Body of pancreas (tissue), 4 donors: ENCODE results near the gene TEAD1. TPM values are rescaled to one million over a fixed set of nuclear protein-coding genes. Genes with fewer than 3 reads are reported as not detected.

Experiments
- ATAC-seq: fragments of 150-250 bp; one replicate; pipeline ENCODE4 v1.9.1; 2016
- DNase-seq, 4 donors: peaks; one replicate each; pipeline ENCODE4 v3.0.0-alpha.2; 2019
- H3K27ac ChIP-seq, 4 donors: fragments of 200-600 bp; sonication (generic); 1 replicate in 3 of 4; 2 replicates in 1 of 4; pipeline versions ENCODE4 v1.5.1 to v1.6.1; 2016 to 2019; ENCODE audit warnings: mild to moderate bottlenecking in 1 of 4, mixed read lengths in 1 of 4, moderate library complexity in 1 of 4
- H3K27me3 ChIP-seq, 2 donors: fragments of 200-600 bp; sonication (generic); one replicate each; pipeline ENCODE4 v1.6.0; 2016; ENCODE audit warnings: mild to moderate bottlenecking in 1 of 2
- H3K36me3 ChIP-seq, 2 donors: fragments of 200-600 bp; sonication (generic); replicated peaks in 1 of 2; 2 replicates each; pipeline ENCODE4 v1.5.1; 2016; ENCODE audit warnings: low read depth in 2 of 2; ENCODE audit not compliant: insufficient read depth in 1 of 2
- H3K4me1 ChIP-seq: fragments of 200-600 bp; sonication (generic); one replicate; pipeline ENCODE4 v1.6.0; 2016
- H3K4me3 ChIP-seq, 2 donors: fragments of 200-600 bp; sonication (generic); 1 replicate in 1 of 2; 2 replicates in 1 of 2; pipeline ENCODE4 v1.5.1; 2016 to 2019
- H3K9me3 ChIP-seq, 3 donors: fragments of 200-600 bp; sonication (generic); 1 replicate in 2 of 3; 2 replicates in 1 of 3; pipeline ENCODE4 v1.5.1; 2016
- POLR2A ChIP-seq, 3 donors: fragments of 450-650 bp; IDR thresholded peaks; one replicate each; pipeline ENCODE4 v1.6.1; 2016; ENCODE audit warnings: antibody characterized with exemption in 3 of 3, mild to moderate bottlenecking in 2 of 3
- WGBS, 2 donors: methylation state at CpG; one replicate each; pipeline ENCODE4 v1.1.5; 2017; 5-methylcytosine and 5-hydroxymethylcytosine counted together
- intact Hi-C: fragments of 100-400 bp; cut with DNase I; formaldehyde crosslinking; loops from one replicate; pipeline ENCODE4 v1.15.1; 2023
- total RNA-seq, 2 donors: library from RNA; depleted of rRNA; stranded (reverse); fragments of >200 nt; gene quantifications; one replicate each; pipeline ENCODE4 v1.1.0, GENCODE V29; 2016
- TF ChIP-seq, protein P1 (sequence below), 7 experiments: fragments of 450-650 bp in 4 of 7; fragments of 200-600 bp in 3 of 7; sonication (generic) in 3 of 7; IDR thresholded peaks; one replicate each; pipeline ENCODE4 v1.5.1; 2016 to 2019; ENCODE audit warnings: antibody characterized with exemption in 7 of 7

TEAD1 gene
- total RNA-seq, 2 donors from 2014 or later, result 36.9 to 55.0 TPM

DNA sequence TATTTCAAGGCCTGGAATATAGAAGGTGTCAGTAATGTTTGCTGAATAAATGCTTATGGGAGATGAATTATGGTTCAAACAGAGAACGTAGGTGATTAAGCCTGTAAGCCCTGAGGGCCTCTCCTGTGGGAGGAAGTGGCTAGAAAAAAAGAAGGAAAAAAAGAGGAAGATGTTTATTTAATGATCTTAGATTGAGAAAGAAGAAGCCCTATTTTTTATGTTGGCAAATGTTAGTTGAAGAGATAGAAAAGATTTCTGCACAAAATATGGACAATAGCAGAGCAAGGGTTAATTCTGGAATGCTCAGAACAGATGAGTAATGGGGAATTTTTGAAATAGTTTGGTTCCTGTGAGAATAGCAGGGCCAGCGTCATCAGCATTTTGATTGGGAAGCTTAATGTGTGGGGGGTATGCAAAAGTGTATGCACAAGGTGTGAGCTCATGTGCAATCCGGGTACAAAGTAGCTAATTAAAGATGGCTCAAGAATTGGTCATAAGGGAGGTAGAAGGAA lies 95.7 kb downstream of the TEAD1 start:
- Histone ChIP-seq H3K9me3 (no peaks in the 10 kb centered on the region), H3K4me1 (peaks cover 4% of the 10 kb centered on the region), H3K27me3 (no peaks in the 10 kb centered on the region), H3K4me3 (no peak overlapping the region), H3K36me3 (no peaks in the 10 kb centered on the region), H3K27ac (peak overlapping the region in 2 of 4 donors; percentile 12 to 56)
- TF ChIP-seq POLR2A (IDR thresholded peaks at IDR 0.05), result no peak
- TF ChIP-seq, protein P1, sequence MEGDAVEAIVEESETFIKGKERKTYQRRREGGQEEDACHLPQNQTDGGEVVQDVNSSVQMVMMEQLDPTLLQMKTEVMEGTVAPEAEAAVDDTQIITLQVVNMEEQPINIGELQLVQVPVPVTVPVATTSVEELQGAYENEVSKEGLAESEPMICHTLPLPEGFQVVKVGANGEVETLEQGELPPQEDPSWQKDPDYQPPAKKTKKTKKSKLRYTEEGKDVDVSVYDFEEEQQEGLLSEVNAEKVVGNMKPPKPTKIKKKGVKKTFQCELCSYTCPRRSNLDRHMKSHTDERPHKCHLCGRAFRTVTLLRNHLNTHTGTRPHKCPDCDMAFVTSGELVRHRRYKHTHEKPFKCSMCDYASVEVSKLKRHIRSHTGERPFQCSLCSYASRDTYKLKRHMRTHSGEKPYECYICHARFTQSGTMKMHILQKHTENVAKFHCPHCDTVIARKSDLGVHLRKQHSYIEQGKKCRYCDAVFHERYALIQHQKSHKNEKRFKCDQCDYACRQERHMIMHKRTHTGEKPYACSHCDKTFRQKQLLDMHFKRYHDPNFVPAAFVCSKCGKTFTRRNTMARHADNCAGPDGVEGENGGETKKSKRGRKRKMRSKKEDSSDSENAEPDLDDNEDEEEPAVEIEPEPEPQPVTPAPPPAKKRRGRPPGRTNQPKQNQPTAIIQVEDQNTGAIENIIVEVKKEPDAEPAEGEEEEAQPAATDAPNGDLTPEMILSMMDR (IDR thresholded peaks at IDR 0.05), result no peak
- intact Hi-C loops, result no loop called here
- ATAC-seq (peak; percentile 74), DNase-seq (peak in 1 of 4 donors; percentile 28)
- 36 to 61% methylated on average over 3 of the region's 3 CpGs for WGBS, 2 donors

DNA sequence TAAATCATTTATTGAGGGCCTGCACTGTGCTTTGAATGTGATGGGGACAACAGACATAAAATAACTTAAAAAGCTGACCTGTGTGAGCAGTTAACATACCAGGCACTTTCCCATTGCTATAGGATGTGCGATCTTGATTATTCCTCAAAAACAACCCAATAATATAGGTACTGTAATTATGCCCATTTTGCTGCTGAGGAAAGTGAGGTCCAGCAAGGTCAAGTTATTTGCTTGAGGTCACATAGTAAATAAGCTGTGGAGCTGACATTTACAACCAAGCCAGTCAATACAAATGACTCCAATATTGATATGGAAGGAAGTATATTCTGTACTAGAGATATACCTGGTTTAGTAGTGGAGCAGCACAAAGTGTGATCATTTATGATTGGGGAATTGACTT lies 96.2 kb downstream of the TEAD1 start:
- H3K27me3 ChIP-seq, result no peaks in the 10 kb centered on the region
- 88 to 95% methylated on average over 1 of the region's 1 CpG for WGBS, 2 donors
- peak overlapping the region in 2 of 4 donors; percentile 28 to 56 for H3K27ac ChIP-seq
- intact Hi-C loops, result no loop called here
- H3K4me1 ChIP-seq, result peaks cover 4% of the 10 kb centered on the region
- H3K4me3 ChIP-seq, result no peak overlapping the region
- ATAC-seq, result no peak
- TF ChIP-seq, protein P1 (IDR thresholded peaks at IDR 0.05), result no peak
- TF ChIP-seq POLR2A (IDR thresholded peaks at IDR 0.05), result no peak
- no peak for DNase-seq
- H3K36me3 ChIP-seq, result no peaks in the 10 kb centered on the region
- no peaks in the 10 kb centered on the region for H3K9me3 ChIP-seq

DNA sequence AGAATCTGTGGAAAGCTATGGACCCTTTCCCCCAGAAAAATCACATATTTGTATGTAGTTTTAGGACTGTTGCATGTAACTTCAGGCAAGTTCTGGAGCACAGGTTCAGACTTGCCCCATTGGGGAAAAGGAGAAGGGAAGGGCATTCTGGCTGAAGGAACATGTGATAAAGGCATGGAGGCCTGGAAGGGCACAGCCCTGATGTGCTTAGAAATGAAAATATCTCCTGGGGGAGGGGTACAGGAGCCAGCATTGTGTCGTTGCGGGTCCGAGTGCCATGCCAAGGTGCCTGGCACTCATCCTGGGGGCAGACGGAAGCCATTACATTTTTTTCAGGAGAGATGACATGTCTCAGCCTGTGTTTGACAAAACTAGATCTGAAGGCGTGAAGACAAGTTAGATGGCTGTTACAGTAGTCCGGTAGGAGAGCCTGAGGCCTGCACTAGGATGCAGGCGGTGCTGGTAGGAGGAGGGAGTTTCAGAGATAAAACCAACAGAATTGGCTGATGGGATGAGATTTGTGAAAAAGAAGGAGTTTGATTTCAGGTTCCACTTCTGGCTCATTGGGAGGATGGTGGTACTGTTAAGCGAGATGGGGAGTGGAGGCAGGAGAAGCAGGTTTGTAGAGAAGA lies 96.9 kb downstream of the TEAD1 start:
- Histone ChIP-seq H3K4me1 (no peaks in the 10 kb centered on the region), H3K27ac (no peak overlapping the region), H3K36me3 (no peaks in the 10 kb centered on the region), H3K4me3 (no peak overlapping the region), H3K27me3 (no peaks in the 10 kb centered on the region), H3K9me3 (no peaks in the 10 kb centered on the region)
- DNase-seq, result no peak
- no peak for ATAC-seq
- TF ChIP-seq, protein P1 (IDR thresholded peaks at IDR 0.05), result no peak
- TF ChIP-seq POLR2A (IDR thresholded peaks at IDR 0.05), result no peak
- intact Hi-C loops, result no loop called here
- 86% methylated on average over 8 of the region's 8 CpGs for WGBS, 2 donors

- Histone ChIP-seq H3K9me3 (no peaks in the 10 kb centered on the region), H3K4me1 (no peaks in the 10 kb centered on the region), H3K4me3 (no peak overlapping the region), H3K36me3 (no peaks in the 10 kb centered on the region), H3K27me3 (no peaks in the 10 kb centered on the region), H3K27ac (no peak overlapping the region)
- no peak for ATAC-seq
- DNase-seq, result no peak
- intact Hi-C loops, result no loop called here
- TF ChIP-seq POLR2A (IDR thresholded peaks at IDR 0.05), result no peak
- TF ChIP-seq, protein P1 (IDR thresholded peaks at IDR 0.05), result no peak
- WGBS, 2 donors, result 91 to 92% methylated on average over 2 of the region's 2 CpGs
Measured at GRCh38 chr11:12771875-12772274, 97.7 kb downstream of the TEAD1 start.

DNA sequence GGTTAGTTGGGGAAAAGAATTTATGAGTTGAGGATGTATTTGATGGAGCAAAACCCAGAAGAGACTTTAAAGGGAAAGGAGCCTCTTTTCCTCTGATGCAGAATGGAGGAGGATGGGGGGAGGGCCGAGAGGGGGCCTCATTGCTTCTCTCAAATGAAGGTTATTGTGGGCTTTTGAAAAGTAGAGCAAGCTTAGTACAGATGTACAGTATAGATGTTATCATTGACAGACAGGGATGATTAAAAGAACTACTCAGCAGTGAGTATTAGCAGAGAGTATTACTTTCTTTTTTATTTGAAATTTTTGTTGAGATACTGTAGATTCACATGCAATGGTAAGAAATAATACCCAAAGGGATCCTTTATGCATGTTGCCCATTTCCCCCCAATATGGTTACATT lies 98.1 kb downstream of the TEAD1 start:
- Histone ChIP-seq H3K27ac (no peak overlapping the region), H3K27me3 (no peaks in the 10 kb centered on the region), H3K4me3 (no peak overlapping the region), H3K36me3 (no peaks in the 10 kb centered on the region), H3K4me1 (no peaks in the 10 kb centered on the region), H3K9me3 (no peaks in the 10 kb centered on the region)
- 73 to 88% methylated on average over 1 of the region's 1 CpG for WGBS, 2 donors
- intact Hi-C loops, result no loop called here
- DNase-seq, result no peak
- TF ChIP-seq POLR2A (IDR thresholded peaks at IDR 0.05), result no peak
- TF ChIP-seq, protein P1 (IDR thresholded peaks at IDR 0.05), result no peak
- ATAC-seq, result no peak
